Thyroid gland (tissue), 4 donors: ENCODE results near the gene OLFML1. TPM values are rescaled to one million over a fixed set of nuclear protein-coding genes. Genes with fewer than 3 reads are reported as not detected.

Experiments
- DNase-seq, 2 donors: peaks; one replicate each; pipeline ENCODE4 v3.0.0-alpha.2; 2019
- H3K27ac ChIP-seq, 3 donors: fragments of 200-600 bp; sonication (generic); 1 replicate in 2 of 3; 2 replicates in 1 of 3; pipeline ENCODE4 v1.5.1; 2016 to 2019; ENCODE audit warnings: mild to moderate bottlenecking in 1 of 3, moderate library complexity in 1 of 3
- H3K27me3 ChIP-seq: fragments of 200-600 bp; sonication (generic); one replicate; pipeline ENCODE4 v1.5.1; 2019
- H3K36me3 ChIP-seq, 2 donors: fragments of 200-600 bp; sonication (generic); one replicate each; pipeline ENCODE4 v1.5.1; 2016 to 2019
- H3K4me1 ChIP-seq, 2 donors: fragments of 200-600 bp; sonication (generic); one replicate each; pipeline ENCODE4 v1.5.1; 2017 to 2019
- H3K4me3 ChIP-seq, 3 donors: fragments of 200-600 bp; sonication (generic); replicated peaks in 1 of 3; 1 replicate in 2 of 3; 2 replicates in 1 of 3; pipeline ENCODE4 v1.5.1; 2016; ENCODE audit warnings: mild to moderate bottlenecking in 1 of 3
- H3K9me3 ChIP-seq: fragments of 200-600 bp; sonication (generic); one replicate; pipeline ENCODE4 v1.5.1; 2017
- POLR2A ChIP-seq, 2 donors: fragments of 450-650 bp; IDR thresholded peaks; one replicate each; pipeline ENCODE4 v1.6.1; 2017; ENCODE audit warnings: antibody characterized with exemption in 2 of 2, mild to moderate bottlenecking in 2 of 2, moderate library complexity in 1 of 2
- WGBS, 2 donors: methylation state at CpG; one replicate each; pipeline ENCODE4 v1.1.5; 2017; 5-methylcytosine and 5-hydroxymethylcytosine counted together
- intact Hi-C: fragments of 100-400 bp; cut with DNase I; formaldehyde crosslinking; loops from one replicate; pipeline ENCODE4 v1.15.1; 2023
- total RNA-seq, 4 donors: library from RNA; depleted of rRNA; stranded (reverse); fragments of >200 nt; gene quantifications; one replicate each; pipeline ENCODE4 v1.2.3, GENCODE V29; 2016
- TF ChIP-seq, protein P1 (sequence below), 6 experiments: fragments of 200-600 bp in 3 of 6; fragments of 450-650 bp in 3 of 6; sonication (generic) in 3 of 6; IDR thresholded peaks; one replicate each; pipeline ENCODE4 v1.5.1; 2016 to 2019; ENCODE audit warnings: antibody characterized with exemption in 6 of 6, mild to moderate bottlenecking in 2 of 6, inconsistent platforms in 1 of 6, moderate library complexity in 1 of 6

OLFML1 gene
- total RNA-seq, 4 donors from 2014 or later, result 2.7 to 11.0 (median 5.8) TPM

DNA sequence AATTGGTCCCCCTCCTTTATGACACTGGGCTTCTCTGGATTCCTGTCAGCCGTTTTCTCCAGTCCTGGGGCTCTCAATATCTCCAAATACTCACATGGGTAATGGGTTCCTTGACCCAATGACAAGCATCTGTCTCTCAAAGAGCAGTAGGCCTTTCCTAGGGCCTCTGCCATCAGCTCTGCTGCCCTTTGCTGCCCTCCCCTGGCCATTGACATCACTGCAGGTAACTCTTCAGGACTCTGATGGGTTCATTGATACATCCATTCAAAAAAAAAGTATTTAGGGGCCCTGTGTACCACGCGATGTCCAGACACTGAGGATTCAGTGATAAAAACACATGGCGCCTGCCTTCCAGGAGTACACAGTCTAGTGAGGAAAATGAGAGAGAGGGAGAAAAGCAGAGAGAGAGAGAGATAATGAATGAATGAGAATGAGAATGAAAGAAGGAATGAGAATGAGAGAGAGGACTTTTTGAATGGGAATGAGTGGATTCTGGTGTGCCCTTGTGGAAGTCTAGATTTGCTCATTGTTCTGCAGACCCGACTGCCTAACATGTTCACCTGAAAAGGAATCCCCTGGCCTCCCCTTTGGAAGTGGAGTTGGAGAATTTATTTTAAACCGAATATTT, 42.6 kb upstream of the OLFML1 start:
- WGBS, 2 donors, result 33 to 36% methylated on average over 6 of the region's 6 CpGs
- Histone ChIP-seq H3K27me3 (no peaks in the 10 kb centered on the region), H3K4me3 (no peak overlapping the region), H3K36me3 (no peaks in the 10 kb centered on the region), H3K4me1 (no peaks in the 10 kb centered on the region), H3K27ac (no peak overlapping the region), H3K9me3 (no peaks in the 10 kb centered on the region)
- peak; percentile 76 to 79 for DNase-seq
- intact Hi-C loops, result no loop called here
- TF ChIP-seq, protein P1, sequence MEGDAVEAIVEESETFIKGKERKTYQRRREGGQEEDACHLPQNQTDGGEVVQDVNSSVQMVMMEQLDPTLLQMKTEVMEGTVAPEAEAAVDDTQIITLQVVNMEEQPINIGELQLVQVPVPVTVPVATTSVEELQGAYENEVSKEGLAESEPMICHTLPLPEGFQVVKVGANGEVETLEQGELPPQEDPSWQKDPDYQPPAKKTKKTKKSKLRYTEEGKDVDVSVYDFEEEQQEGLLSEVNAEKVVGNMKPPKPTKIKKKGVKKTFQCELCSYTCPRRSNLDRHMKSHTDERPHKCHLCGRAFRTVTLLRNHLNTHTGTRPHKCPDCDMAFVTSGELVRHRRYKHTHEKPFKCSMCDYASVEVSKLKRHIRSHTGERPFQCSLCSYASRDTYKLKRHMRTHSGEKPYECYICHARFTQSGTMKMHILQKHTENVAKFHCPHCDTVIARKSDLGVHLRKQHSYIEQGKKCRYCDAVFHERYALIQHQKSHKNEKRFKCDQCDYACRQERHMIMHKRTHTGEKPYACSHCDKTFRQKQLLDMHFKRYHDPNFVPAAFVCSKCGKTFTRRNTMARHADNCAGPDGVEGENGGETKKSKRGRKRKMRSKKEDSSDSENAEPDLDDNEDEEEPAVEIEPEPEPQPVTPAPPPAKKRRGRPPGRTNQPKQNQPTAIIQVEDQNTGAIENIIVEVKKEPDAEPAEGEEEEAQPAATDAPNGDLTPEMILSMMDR (IDR thresholded peaks at IDR 0.05), result peak; percentile 47 to 88 (median 72)
- TF ChIP-seq POLR2A (IDR thresholded peaks at IDR 0.05), result no peak

DNA sequence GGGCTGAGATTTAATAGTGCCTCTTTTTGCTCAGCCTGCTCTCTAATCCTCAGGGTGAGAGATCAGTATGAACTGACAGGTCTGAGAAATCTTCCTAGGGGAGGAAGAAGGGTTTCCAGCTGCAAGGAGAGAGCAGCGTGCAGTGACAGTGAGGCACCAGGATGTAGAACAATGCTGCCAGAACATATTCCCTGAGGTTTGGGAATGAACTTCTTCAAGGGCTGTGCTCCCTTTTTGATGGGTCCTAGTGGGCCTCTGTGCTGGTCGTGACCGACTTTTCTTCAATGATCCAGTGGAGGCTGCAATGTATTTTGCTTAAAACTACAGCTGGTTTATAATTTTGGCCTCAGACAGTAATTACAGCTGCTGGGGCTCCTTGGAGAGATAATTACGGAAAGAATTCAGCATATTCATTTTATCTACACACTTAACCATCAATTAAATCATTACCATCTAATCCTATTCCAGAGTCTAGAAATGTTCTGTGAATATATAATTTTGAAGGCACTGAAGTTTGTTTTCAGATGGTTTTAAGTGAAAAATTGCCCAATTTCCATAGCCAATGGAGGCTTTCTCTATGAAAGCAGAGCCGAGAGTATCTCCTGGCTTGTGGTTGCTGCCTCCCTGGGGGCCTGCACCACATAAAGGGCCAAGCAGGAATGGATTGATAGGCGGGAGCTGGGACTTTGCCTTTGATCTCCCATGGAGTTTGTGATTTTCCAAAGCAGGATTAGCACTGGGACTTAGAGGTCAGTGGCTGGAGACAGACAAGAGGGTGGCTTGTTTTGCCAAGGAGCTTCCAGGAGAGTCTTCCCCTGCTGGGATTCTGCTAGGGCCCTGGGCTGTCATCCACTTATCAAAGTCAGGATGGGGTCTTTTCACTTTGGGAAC, 41.0 kb upstream of the OLFML1 start:
- WGBS, 2 donors, result 76 to 80% methylated on average over 6 of the region's 6 CpGs
- Histone ChIP-seq H3K4me1 (peaks cover 1 to 9% of the 10 kb centered on the region in 2 donors), H3K9me3 (no peaks in the 10 kb centered on the region), H3K4me3 (no peak overlapping the region), H3K27me3 (no peaks in the 10 kb centered on the region), H3K36me3 (no peaks in the 10 kb centered on the region), H3K27ac (no peak overlapping the region)
- TF ChIP-seq, protein P1 (IDR thresholded peaks at IDR 0.05), result no peak
- no peak for TF ChIP-seq POLR2A (IDR thresholded peaks at IDR 0.05)
- intact Hi-C loops, result no loop called here
- no peak for DNase-seq

DNA sequence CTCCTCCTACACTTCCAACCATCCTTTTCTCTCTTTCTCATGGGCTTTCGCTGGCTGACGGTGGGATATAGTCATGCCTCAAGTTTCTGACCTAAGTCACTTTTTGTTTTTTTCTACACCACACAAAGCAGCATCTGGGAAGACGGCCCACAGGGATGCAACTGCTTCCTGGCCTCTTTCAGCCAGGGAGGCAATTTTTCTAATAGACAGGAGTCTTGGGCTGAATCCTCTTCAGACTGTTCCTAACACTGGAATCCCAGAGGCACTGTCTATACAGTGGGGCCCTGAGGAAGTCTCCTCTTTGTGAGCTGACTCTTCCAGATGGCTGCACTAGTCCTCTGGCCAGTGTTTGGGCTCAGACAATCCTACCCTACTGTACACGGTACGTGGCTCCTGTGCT, 39.7 kb upstream of the OLFML1 start:
- intact Hi-C loops, result no loop called here
- no peaks in the 10 kb centered on the region for H3K27me3 ChIP-seq
- H3K36me3 ChIP-seq, result no peaks in the 10 kb centered on the region
- DNase-seq, result no peak
- H3K4me1 ChIP-seq, result peaks cover 9 to 18% of the 10 kb centered on the region in 2 donors
- H3K9me3 ChIP-seq, result no peaks in the 10 kb centered on the region
- no peak for TF ChIP-seq POLR2A (IDR thresholded peaks at IDR 0.05)
- TF ChIP-seq, protein P1 (IDR thresholded peaks at IDR 0.05), result no peak
- no peak overlapping the region for H3K4me3 ChIP-seq
- 77 to 91% methylated on average over 5 of the region's 5 CpGs for WGBS, 2 donors
- H3K27ac ChIP-seq, result no peak overlapping the region

GRCh38 chr11:7448201-7448600, 37.1 kb upstream of the OLFML1 start:
- TF ChIP-seq POLR2A (IDR thresholded peaks at IDR 0.05), result no peak
- TF ChIP-seq, protein P1 (IDR thresholded peaks at IDR 0.05), result no peak
- Histone ChIP-seq H3K27ac (no peak overlapping the region), H3K9me3 (no peaks in the 10 kb centered on the region), H3K4me1 (peaks cover 9 to 23% of the 10 kb centered on the region in 2 donors), H3K4me3 (no peak overlapping the region), H3K36me3 (no peaks in the 10 kb centered on the region), H3K27me3 (no peaks in the 10 kb centered on the region)
- no peak for DNase-seq
- intact Hi-C loops, result no loop called here
- 96 to 98% methylated on average over 12 of the region's 12 CpGs for WGBS, 2 donors
